GM12873 (cell line): ENCODE data around the gene RETREG1.

Experiments
- CTCF ChIP-seq: IDR thresholded peaks from 2 replicates; pipeline ENCODE4 v1.5.1; 2012; ENCODE audit warnings: low read depth, mild to moderate bottlenecking, moderate library complexity, low read length, control low read depth; ENCODE audit not compliant: insufficient read depth; ENCODE audit errors: missing control alignments

RETREG1 gene

GRCh38 chr5:16428359-16428758 lies 188.4 kb downstream of the RETREG1 start:
- TF ChIP-seq CTCF = no peak

GRCh38 chr5:16427587-16427986 lies 189.2 kb downstream of the RETREG1 start:
- TF ChIP-seq CTCF = no peak
